ENCODE measurements around the gene FGFR3.

GRCh38 chr4:1821679-1822567, 28.8 kb downstream of the FGFR3 start:
- no peak for TF ChIP-seq CTCF (IDR thresholded peaks at IDR 0.05)
- TF ChIP-seq POLR2A (IDR thresholded peaks at IDR 0.05), result no peak

Measured in heart left ventricle (tissue), 13 donors.